Measurements from ENCODE around the gene HMCN1.

HMCN1 gene

GRCh38 chr1:186113461-186113860 is 379.3 kb downstream of the HMCN1 start:
- no peak overlapping the region for H3K4me3 ChIP-seq (ENCODE audit: low read depth, low read length)
- DNase-seq (ENCODE audit: low read depth) = no peak
- no peak for TF ChIP-seq CTCF (IDR thresholded peaks at IDR 0.05; ENCODE audit: control insufficient read depth, extremely low read depth, insufficient read depth)

DNA sequence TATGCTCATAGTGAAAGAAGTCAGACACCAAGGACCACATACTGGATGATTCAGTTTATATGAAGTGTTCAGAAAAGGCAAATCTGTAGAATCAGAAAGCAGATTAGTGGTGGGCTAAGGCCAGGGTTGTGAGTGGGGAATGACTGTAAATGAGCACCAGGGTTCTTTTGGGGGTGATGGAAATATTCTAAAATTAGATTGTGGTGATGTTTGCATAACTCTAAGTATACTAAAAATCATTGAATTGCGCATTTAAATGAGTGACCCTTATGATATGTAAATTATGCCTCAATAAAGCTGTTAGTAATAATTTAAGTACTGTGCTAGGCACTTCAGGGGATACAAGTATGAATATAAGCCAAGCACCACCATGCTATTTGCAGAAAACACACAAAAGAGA is 384.5 kb downstream of the HMCN1 start:
- no peak overlapping the region for H3K4me3 ChIP-seq (ENCODE audit: low read depth, low read length)
- no peak for DNase-seq (ENCODE audit: low read depth)
- TF ChIP-seq CTCF (IDR thresholded peaks at IDR 0.05; ENCODE audit: control insufficient read depth, extremely low read depth, insufficient read depth) = no peak

DNA sequence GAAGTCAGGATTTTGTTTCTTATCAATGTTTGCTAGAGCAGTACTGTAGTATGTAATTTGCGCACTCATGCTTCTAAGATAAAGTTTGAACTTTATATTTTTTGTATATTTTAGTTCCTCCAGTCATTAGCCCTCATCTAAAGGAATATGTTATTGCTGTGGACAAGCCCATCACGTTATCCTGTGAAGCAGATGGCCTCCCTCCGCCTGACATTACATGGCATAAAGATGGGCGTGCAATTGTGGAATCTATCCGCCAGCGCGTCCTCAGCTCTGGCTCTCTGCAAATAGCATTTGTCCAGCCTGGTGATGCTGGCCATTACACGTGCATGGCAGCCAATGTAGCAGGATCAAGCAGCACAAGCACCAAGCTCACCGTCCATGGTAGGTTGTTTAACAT is 388.6 kb downstream of the HMCN1 start:
- no peak for DNase-seq (ENCODE audit: low read depth)
- no peak for TF ChIP-seq CTCF (IDR thresholded peaks at IDR 0.05; ENCODE audit: control insufficient read depth, extremely low read depth, insufficient read depth)

DNA sequence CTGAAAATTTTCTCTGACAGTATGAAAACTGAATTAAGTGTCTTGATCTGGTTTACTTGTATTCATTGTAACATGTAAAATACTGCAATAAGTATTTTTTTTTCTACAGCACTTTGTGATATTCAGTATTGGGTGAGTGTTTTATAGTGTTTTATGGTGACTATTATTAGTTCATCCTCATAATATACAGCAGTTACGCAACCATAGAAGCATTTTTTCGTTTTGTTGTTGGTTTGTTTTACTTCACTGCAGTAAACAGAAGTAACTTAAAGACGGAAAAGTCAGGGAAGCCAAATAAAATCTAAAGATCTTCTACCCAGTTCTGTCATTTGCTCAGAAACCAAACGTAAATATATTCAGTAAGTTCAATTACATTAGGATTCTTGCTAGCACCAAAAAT is 390.8 kb downstream of the HMCN1 start:
- H3K4me3 ChIP-seq (ENCODE audit: low read depth, low read length) = no peak overlapping the region
- TF ChIP-seq CTCF (IDR thresholded peaks at IDR 0.05; ENCODE audit: control insufficient read depth, extremely low read depth, insufficient read depth) = no peak

More for the DNA sequence above, 388.6 kb downstream of the HMCN1 start:
- no peak overlapping the region for H3K4me3 ChIP-seq (ENCODE audit: low read depth, low read length)

GRCh38 chr1:186125511-186125910 is 391.3 kb downstream of the HMCN1 start:
- no peak for TF ChIP-seq CTCF (IDR thresholded peaks at IDR 0.05; ENCODE audit: control insufficient read depth, extremely low read depth, insufficient read depth)
- no peak for DNase-seq (ENCODE audit: low read depth)
- no peak overlapping the region for H3K4me3 ChIP-seq (ENCODE audit: low read depth, low read length)

More for the DNA sequence above, 390.8 kb downstream of the HMCN1 start:
- no peak for DNase-seq (ENCODE audit: low read depth)

DNA sequence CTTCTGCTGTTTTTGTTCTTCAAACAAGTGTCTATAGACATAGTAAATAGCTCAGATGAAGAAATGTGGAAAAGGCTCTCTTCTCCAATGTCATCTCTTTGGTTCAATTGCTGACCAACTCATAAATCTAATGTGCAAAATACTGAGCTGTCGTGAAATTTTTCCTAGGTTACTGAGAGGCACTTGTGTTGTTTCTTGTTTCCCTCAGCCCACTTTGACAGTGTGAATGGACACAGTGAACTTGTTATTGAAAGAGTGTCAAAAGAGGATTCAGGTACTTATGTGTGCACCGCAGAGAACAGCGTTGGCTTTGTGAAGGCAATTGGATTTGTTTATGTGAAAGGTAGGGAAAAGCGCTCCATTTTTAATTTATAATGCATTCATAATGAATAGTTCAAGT is 395.6 kb downstream of the HMCN1 start:
- no peak for DNase-seq (ENCODE audit: low read depth)
- no peak for TF ChIP-seq CTCF (IDR thresholded peaks at IDR 0.05; ENCODE audit: control insufficient read depth, extremely low read depth, insufficient read depth)
- H3K4me3 ChIP-seq (ENCODE audit: low read depth, low read length) = no peak overlapping the region

GRCh38 chr1:186139115-186139514 is 404.9 kb downstream of the HMCN1 start:
- H3K4me3 ChIP-seq (ENCODE audit: low read depth, low read length) = no peak overlapping the region
- TF ChIP-seq CTCF (IDR thresholded peaks at IDR 0.05; ENCODE audit: control insufficient read depth, extremely low read depth, insufficient read depth) = no peak
- no peak for DNase-seq (ENCODE audit: low read depth)

Measured in LNCaP clone FGC (cell line).